ENCODE results near the gene TRPV5. TPM values are rescaled to one million over a fixed set of nuclear protein-coding genes. Genes with fewer than 3 reads are reported as not detected.

TRPV5 gene
- total RNA-seq, 2 donors from 2014 or later = not detected

DNA sequence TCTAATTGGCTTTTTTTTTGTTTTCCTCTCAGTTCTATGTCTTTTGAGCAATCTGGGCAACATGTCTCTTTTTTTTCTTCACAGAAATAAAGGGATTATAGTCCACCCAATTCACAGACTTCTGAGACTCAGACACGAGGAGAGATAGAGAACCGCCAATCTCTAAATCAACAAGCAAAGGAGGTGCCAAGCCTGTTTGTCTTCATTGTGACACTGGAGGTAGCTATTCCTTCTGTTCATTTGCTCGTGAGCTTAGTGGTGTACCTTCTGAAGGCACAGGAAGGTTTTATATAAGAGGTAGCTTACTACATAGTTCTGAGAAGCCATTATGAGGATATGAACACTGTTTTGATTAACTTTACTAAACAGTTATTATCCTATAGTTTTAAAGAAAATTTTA lies 72.6 kb downstream of the TRPV5 start:
- Mint-ChIP-seq H3K27ac (no peak overlapping the region), H3K9me3 (no peaks in the 10 kb centered on the region), H3K36me3 (no peaks in the 10 kb centered on the region)
- DNase-seq (ENCODE audit: low spot score in 2 of 2) (no peak), ATAC-seq (no peak)

DNA sequence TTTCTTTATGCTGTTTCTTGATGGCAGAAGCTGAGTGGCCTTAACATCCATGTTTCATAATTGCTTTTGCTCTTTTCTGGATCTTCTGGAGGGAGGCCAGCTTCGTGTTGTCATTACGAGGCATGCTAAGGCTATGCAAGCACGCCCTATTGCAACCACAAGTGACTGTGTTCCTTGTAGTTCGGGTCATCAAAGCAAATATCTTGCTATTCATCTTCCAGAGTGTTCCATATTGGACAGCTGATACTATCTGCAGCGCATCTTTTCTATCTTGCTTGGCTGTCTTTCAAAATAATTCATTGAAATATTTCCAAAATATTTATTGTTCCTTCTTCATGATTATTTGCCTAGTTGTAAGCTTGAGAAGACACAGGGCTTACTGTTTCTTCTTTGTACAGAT lies 73.7 kb downstream of the TRPV5 start:
- no peak for ATAC-seq
- no peak for DNase-seq (ENCODE audit: low spot score in 2 of 2)
- no peaks in the 10 kb centered on the region for H3K9me3 Mint-ChIP-seq
- peak overlapping the region in 1 of 2 donors; percentile 84 for H3K27ac Mint-ChIP-seq
- H3K36me3 Mint-ChIP-seq = no peaks in the 10 kb centered on the region

- Mint-ChIP-seq H3K9me3 (no peaks in the 10 kb centered on the region), H3K27ac (no peak overlapping the region), H3K36me3 (peaks cover 0 to 2% of the 10 kb centered on the region in 2 donors)
- ATAC-seq (no peak), DNase-seq (ENCODE audit: low spot score in 2 of 2) (no peak)
Observed at GRCh38 chr7:142859411-142859810, 74.1 kb downstream of the TRPV5 start.

Other genes starting within 250 kb of the TRPV5 start
- gene PRSS1, start 184.3 kb downstream of the TRPV5 start, total RNA-seq = not detected
- under 1 TPM in 1 of 2 donors, not detected in 1; 0.82 TPM for gene PRSS2, start 162.8 kb downstream of the TRPV5 start, total RNA-seq
- gene EPHB6, start 78.7 kb downstream of the TRPV5 start, total RNA-seq = 10 to 100 TPM; 16.0 to 32.8 TPM
- under 1 TPM in 1 of 2 donors, not detected in 1; 0.09 TPM for gene TRPV6, start 48.0 kb downstream of the TRPV5 start, total RNA-seq
- gene LLCFC1, start 5.7 kb upstream of the TRPV5 start, total RNA-seq = not detected
- gene KEL, start 28.6 kb upstream of the TRPV5 start, total RNA-seq = 1 to 10 TPM in 1 of 2 donors, under 1 TPM in 1; 0.60 to 2.8 TPM
- under 1 TPM in 1 of 2 donors, not detected in 1; 0.66 TPM for gene OR9A2, start 93.4 kb upstream of the TRPV5 start, total RNA-seq
- gene OR6V1, start 118.6 kb upstream of the TRPV5 start, total RNA-seq = not detected
- not detected for gene PIP, start 198.3 kb upstream of the TRPV5 start, total RNA-seq
- gene TAS2R39, start 249.7 kb upstream of the TRPV5 start, total RNA-seq = not detected

Data from activated naive CD4-positive, alpha-beta T cell treated with anti-CD3 and anti-CD28 coated beads, Interleukin-2, amount 50 U/mL, for 72 hours (primary cell).